DND-41 (cell line): ENCODE measurements around the gene RGS11.

Experiments used
- ATAC-seq: fragments of 200-7000 bp; cut with Tn5 transposase; 3 replicates; pipeline ENCODE4 v1.9.1; 2021; ENCODE audit warnings: low read depth; ENCODE audit not compliant: insufficient read depth
- DNase-seq: peaks from one replicate; pipeline ENCODE4 v3.0.0-alpha.2; 2020
- H2AFZ ChIP-seq: 2 replicates; pipeline ENCODE4 v1.6.0; 2012; ENCODE audit warnings: low read depth, low read length
- H3K27ac ChIP-seq: 2 replicates; pipeline ENCODE4 v1.5.1; 2012; ENCODE audit warnings: low read length, inconsistent platforms
- H3K27me3 ChIP-seq: fragments of 200-600 bp; sonication (generic); 2 replicates; pipeline ENCODE4 v1.6.0; 2012; ENCODE audit warnings: low read length, mild to moderate bottlenecking, inconsistent platforms; ENCODE audit not compliant: insufficient read depth, poor library complexity
- H3K36me3 ChIP-seq: 2 replicates; pipeline ENCODE4 v1.5.1; 2012; ENCODE audit warnings: low read length, inconsistent platforms; ENCODE audit not compliant: insufficient read depth
- H3K4me1 ChIP-seq: 2 replicates; pipeline ENCODE4 v1.5.1; 2012; ENCODE audit warnings: mild to moderate bottlenecking, low read length; ENCODE audit not compliant: insufficient read depth
- H3K4me2 ChIP-seq: 2 replicates; pipeline ENCODE4 v1.6.0; 2012; ENCODE audit warnings: mild to moderate bottlenecking, moderate library complexity, low read length, inconsistent platforms; ENCODE audit not compliant: insufficient read depth
- H3K4me3 ChIP-seq, 2 experiments: fragments of 200-600 bp in 1 of 2; shearing (Covaris generic) in 1 of 2; 2 replicates each; pipeline ENCODE4 v1.5.1; 2012 to 2016; ENCODE audit warnings: inconsistent platforms in 2 of 2, low read length in 2 of 2, mild to moderate bottlenecking in 2 of 2, low read depth in 1 of 2, moderate library complexity in 1 of 2
- H3K79me2 ChIP-seq: 2 replicates; pipeline ENCODE4 v1.6.0; 2012; ENCODE audit warnings: low read length, inconsistent platforms; ENCODE audit not compliant: insufficient read depth
- H3K9ac ChIP-seq: 2 replicates; pipeline ENCODE4 v1.6.0; 2012; ENCODE audit warnings: low read depth, mild to moderate bottlenecking, inconsistent platforms, low read length, moderate library complexity
- H3K9me3 ChIP-seq: 2 replicates; pipeline ENCODE4 v1.5.1; 2012; ENCODE audit warnings: low read length, moderate library complexity, mild to moderate bottlenecking, inconsistent platforms; ENCODE audit not compliant: insufficient read depth, severe bottlenecking
- H4K20me1 ChIP-seq: 2 replicates; pipeline ENCODE4 v1.6.0; 2012; ENCODE audit warnings: low read length; ENCODE audit not compliant: insufficient read depth
- CTCF ChIP-seq: IDR thresholded peaks from 2 replicates; pipeline ENCODE4 v1.5.1; 2012; ENCODE audit warnings: borderline replicate concordance, low read length, moderate library complexity, mild to moderate bottlenecking; ENCODE audit not compliant: poor library complexity, severe bottlenecking; ENCODE audit errors: extremely low read depth
- EZH2 ChIP-seq: IDR thresholded peaks from 3 replicates; pipeline ENCODE4 v1.6.1; 2012; ENCODE audit warnings: borderline replicate concordance, low read depth, mild to moderate bottlenecking, moderate library complexity, low read length, inconsistent platforms; ENCODE audit not compliant: severe bottlenecking

Gene RGS11

GRCh38 chr16:285146-286055 is 9.7 kb upstream of the RGS11 start:
- H3K4me1 ChIP-seq = no peaks in the 10 kb centered on the region
- H3K79me2 ChIP-seq = no peaks in the 10 kb centered on the region
- TF ChIP-seq EZH2 (no peak), CTCF (no peak)
- no peak overlapping the region for H3K9ac ChIP-seq
- DNase-seq (no peak), ATAC-seq (no peak)
- H3K9me3 ChIP-seq = no peaks in the 10 kb centered on the region
- no peak overlapping the region for H3K4me2 ChIP-seq
- no peak overlapping the region for H2AFZ ChIP-seq
- H3K27me3 ChIP-seq = no peaks in the 10 kb centered on the region
- H3K4me3 ChIP-seq = no peak overlapping the region
- peaks cover 9% of the 10 kb centered on the region; the same call in 1 of the 2 replicates for H4K20me1 ChIP-seq
- H3K36me3 ChIP-seq = peaks cover 41% of the 10 kb centered on the region
- H3K27ac ChIP-seq = no peak overlapping the region

DNA sequence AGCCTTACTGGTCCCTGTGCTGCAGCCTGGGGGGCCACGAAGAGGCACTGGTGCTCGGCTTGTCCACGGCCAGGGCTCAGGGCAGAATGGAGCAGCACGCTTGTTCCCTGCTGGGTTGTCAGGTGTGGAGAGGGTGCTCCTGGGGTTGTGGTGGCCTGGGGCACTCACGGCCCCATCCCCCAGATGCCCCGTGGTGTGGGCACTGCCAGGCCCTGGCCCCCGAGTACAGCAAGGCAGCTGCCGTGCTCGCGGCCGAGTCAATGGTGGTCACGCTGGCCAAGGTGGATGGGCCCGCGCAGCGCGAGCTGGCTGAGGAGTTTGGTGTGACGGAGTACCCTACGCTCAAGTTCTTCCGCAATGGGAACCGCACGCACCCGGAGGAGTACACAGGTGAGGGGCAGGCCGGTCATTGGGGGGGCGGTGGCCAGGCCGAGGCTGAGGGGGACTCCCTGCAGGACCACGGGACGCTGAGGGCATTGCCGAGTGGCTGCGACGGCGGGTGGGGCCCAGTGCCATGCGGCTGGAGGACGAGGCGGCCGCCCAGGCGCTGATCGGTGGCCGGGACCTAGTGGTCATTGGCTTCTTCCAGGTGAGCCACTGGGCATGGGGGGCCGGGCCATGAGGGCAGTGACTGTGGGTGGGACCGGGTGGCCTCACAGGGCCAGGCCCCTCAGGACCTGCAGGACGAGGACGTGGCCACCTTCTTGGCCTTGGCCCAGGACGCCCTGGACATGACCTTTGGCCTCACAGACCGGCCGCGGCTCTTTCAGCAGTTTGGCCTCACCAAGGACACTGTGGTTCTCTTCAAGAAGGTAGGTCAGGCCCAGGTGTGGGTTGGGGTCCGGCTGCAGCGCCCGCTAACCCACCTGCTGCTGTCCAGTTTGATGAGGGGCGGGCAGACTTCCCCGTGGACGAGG is 8.7 kb upstream of the RGS11 start:
- ATAC-seq (no peak), DNase-seq (no peak)
- Histone ChIP-seq H3K27me3 (no peaks in the 10 kb centered on the region), H2AFZ (no peak overlapping the region), H3K79me2 (no peaks in the 10 kb centered on the region), H3K36me3 (peaks cover 32% of the 10 kb centered on the region), H3K4me2 (no peak overlapping the region), H3K4me3 (no peak overlapping the region), H3K9ac (no peak overlapping the region), H3K27ac (no peak overlapping the region), H3K9me3 (no peaks in the 10 kb centered on the region), H3K4me1 (no peaks in the 10 kb centered on the region), H4K20me1 (peaks cover 5% of the 10 kb centered on the region; the same call in 1 of the 2 replicates)
- TF ChIP-seq EZH2 = no peak
- no peak for TF ChIP-seq CTCF

- no peaks in the 10 kb centered on the region for H3K27me3 ChIP-seq
- no peak within 1 kb of the TSS for H3K4me2 ChIP-seq
- H2AFZ ChIP-seq = no peak within 1 kb of the TSS
- no peak within 1 kb of the TSS for H3K27ac ChIP-seq
- DNase-seq (no peak), ATAC-seq (no peak)
- H3K4me1 ChIP-seq = peaks cover 3% of the 10 kb centered on the region; the same call in 1 of the 2 replicates
- H3K4me3 ChIP-seq = no peak within 1 kb of the TSS
- H3K9me3 ChIP-seq = no peaks in the 10 kb centered on the region
- peaks cover 21% of the 10 kb centered on the region for H3K36me3 ChIP-seq
- no peaks in the 10 kb centered on the region for H3K79me2 ChIP-seq
- H4K20me1 ChIP-seq = peaks cover 3% of the 10 kb centered on the region; the same call in 1 of the 2 replicates
- H3K9ac ChIP-seq = no peak within 1 kb of the TSS
- TF ChIP-seq CTCF (no peak), EZH2 (no peak)
Measured at GRCh38 chr16:283033-283805, 7.5 kb upstream of the RGS11 start, which contains the start of gene PDIA2. Gene PDIA2, plus strand, starts transcription at chr16:283164. Its CDS starts 6 bp downstream, at chr16:283170.
